Fibroblast of mammary gland (primary cell): ENCODE data around the gene ZNF32.
A peak's percentile ranks its signal among the peaks of the same experiment; 100 is the strongest.
"Not testable (repeated sequence)": the region's sequence is repeated elsewhere in the genome, so short reads cannot be mapped to it uniquely, and the experiment has no call there.

Source experiments
- DNase-seq: peaks from one replicate; pipeline ENCODE4 v3.0.0-alpha.2; 2010; ENCODE audit warnings: low read depth
- H3K4me3 ChIP-seq: 2 replicates; pipeline ENCODE4 v1.5.1; 2011; ENCODE audit warnings: low read depth, mild to moderate bottlenecking, low read length, moderate library complexity; ENCODE audit not compliant: control insufficient read depth
- CTCF ChIP-seq: conservative IDR thresholded peaks from 2 replicates; pipeline ENCODE4 v1.5.1; 2011; ENCODE audit warnings: low read depth, low read length, inconsistent platforms; ENCODE audit not compliant: control insufficient read depth, insufficient read depth

The ZNF32 gene

GRCh38 chr10:43648095-43648397 lies 635 bp downstream of the ZNF32 start:
- no peak for TF ChIP-seq CTCF
- peak; percentile 13 for DNase-seq
- peak overlapping the region; percentile 61 for H3K4me3 ChIP-seq

- H3K4me3 ChIP-seq = no peak overlapping the region
- DNase-seq = peak; percentile 10
- TF ChIP-seq CTCF = no peak
These were observed 1.1 kb downstream of the ZNF32 start for GRCh38 chr10:43647576-43647975.

GRCh38 chr10:43645866-43646265 lies 2.8 kb downstream of the ZNF32 start:
- DNase-seq = no peak
- no peak overlapping the region for H3K4me3 ChIP-seq
- TF ChIP-seq CTCF = no peak

DNA sequence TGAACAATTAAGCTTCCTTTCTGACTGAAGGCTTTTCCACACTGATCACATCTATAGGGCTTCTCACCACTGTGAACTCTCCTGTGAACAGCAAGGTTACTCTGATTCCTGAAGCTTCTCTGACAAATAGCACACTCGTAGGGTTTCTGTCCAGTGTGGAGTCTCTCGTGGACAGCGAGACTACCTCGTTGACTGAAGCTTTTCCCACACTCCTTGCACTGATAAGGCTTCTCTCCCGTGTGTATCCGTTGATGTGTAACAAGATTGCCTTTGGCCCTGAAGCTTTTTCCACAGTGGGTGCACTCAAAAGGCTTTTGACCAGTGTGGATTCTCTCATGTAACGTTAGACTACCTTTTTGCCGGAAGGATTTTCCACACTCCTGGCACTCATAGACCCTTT lies 4.4 kb downstream of the ZNF32 start:
- no peak overlapping the region for H3K4me3 ChIP-seq
- no peak for TF ChIP-seq CTCF
- peak; percentile 52 for DNase-seq

DNA sequence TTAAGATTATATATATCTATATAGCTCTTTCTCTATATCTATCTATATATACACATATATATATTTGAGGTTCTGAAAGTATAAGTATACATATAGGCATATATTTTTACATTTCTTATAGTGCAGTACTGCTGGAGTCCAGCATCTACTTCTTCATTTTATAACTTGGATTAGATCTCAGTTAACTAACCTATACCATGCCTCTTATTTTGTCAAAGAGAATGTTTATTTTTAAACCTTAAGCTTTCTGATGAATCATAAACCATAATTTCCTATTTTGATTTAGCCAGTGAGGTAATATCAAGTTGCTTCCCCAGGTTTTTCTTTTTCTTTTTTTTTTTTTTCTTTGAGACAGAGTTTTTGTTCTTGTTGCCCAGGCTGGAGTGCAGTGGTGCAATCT lies 8.1 kb downstream of the ZNF32 start:
- no peak for DNase-seq
- no peak overlapping the region for H3K4me3 ChIP-seq
- no peak for TF ChIP-seq CTCF

- H3K4me3 ChIP-seq, DNase-seq: not testable (repeated sequence)
These were observed 12.9 kb downstream of the ZNF32 start for GRCh38 chr10:43635816-43636215.

DNA sequence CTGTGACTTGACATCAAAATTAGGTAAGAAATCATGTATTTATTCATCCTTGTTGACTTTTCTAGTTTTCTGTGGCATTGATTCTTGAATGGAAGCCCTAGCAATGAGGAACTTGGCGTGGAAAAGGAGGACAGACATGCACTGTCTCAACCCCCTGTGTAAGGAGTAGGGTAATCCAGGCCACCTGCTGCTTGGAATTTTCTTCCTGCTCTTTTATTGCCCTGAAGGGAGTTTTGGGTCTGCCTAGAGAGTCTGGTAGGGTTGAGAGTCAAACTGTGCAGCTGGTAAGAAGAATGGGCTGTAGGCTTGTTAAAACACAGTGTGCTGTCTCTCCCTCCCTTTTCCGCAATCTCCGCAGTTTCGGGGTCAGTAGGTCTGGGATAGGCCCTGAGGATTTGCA lies 19.7 kb downstream of the ZNF32 start:
- DNase-seq = no peak
- H3K4me3 ChIP-seq = no peak overlapping the region
- TF ChIP-seq CTCF = no peak
